ENCODE data around the gene SETD9. TPM values are rescaled to one million over a fixed set of nuclear protein-coding genes. Genes with fewer than 3 reads are reported as not detected.

The SETD9 gene
- total and polyA plus RNA-seq, 9 of the 15 experiments (the other 6 are each of a cell fraction or from before 2014, with no cell fraction given): 10.8 to 32.6 (median 19.8) TPM

DNA sequence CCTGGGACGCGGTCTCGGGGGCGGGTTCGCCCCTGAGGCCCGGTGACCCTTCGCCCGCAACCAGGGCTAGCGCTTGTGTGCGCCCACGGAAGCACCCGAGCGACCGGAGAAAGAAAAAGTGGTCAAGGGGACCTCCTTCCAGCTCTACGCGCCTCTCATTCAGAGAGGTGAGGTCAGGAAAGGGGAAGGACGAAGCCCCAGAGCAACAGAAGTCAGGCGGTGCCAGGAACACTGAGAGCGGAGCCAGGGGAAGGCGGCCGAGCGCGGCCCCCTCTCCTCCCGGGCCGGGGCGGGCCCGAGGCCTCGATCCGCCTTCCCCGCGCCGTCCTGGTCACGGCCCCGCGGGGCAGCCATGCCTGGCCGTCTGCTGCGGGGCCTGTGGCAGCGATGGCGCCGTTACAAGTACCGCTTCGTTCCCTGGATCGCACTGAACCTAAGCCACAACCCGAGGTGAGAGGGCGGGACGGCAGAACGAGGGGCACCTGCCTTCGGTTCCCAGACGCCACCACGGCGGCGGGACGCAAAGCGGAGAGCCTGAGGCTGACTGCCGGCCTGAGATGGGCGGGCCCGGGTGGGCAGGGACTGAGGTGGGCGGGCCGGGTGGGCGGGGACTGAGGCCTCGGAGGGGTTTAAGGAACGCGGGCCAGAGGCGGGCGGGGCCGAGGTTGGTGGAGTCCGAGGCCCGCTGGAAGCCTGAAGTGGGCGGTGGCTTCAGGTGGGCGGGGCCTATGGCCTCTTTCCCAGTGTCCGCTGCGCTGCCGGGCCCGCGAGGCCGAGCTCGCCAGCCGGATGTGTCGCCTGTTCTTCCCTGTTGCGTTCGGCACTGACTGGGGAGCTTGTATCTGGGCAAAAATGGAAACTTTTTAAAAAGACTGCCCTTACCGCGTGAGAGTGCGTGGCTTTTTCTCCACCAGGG is at the start of gene SETD9 (continued):
- TF ChIP-seq, protein P1, sequence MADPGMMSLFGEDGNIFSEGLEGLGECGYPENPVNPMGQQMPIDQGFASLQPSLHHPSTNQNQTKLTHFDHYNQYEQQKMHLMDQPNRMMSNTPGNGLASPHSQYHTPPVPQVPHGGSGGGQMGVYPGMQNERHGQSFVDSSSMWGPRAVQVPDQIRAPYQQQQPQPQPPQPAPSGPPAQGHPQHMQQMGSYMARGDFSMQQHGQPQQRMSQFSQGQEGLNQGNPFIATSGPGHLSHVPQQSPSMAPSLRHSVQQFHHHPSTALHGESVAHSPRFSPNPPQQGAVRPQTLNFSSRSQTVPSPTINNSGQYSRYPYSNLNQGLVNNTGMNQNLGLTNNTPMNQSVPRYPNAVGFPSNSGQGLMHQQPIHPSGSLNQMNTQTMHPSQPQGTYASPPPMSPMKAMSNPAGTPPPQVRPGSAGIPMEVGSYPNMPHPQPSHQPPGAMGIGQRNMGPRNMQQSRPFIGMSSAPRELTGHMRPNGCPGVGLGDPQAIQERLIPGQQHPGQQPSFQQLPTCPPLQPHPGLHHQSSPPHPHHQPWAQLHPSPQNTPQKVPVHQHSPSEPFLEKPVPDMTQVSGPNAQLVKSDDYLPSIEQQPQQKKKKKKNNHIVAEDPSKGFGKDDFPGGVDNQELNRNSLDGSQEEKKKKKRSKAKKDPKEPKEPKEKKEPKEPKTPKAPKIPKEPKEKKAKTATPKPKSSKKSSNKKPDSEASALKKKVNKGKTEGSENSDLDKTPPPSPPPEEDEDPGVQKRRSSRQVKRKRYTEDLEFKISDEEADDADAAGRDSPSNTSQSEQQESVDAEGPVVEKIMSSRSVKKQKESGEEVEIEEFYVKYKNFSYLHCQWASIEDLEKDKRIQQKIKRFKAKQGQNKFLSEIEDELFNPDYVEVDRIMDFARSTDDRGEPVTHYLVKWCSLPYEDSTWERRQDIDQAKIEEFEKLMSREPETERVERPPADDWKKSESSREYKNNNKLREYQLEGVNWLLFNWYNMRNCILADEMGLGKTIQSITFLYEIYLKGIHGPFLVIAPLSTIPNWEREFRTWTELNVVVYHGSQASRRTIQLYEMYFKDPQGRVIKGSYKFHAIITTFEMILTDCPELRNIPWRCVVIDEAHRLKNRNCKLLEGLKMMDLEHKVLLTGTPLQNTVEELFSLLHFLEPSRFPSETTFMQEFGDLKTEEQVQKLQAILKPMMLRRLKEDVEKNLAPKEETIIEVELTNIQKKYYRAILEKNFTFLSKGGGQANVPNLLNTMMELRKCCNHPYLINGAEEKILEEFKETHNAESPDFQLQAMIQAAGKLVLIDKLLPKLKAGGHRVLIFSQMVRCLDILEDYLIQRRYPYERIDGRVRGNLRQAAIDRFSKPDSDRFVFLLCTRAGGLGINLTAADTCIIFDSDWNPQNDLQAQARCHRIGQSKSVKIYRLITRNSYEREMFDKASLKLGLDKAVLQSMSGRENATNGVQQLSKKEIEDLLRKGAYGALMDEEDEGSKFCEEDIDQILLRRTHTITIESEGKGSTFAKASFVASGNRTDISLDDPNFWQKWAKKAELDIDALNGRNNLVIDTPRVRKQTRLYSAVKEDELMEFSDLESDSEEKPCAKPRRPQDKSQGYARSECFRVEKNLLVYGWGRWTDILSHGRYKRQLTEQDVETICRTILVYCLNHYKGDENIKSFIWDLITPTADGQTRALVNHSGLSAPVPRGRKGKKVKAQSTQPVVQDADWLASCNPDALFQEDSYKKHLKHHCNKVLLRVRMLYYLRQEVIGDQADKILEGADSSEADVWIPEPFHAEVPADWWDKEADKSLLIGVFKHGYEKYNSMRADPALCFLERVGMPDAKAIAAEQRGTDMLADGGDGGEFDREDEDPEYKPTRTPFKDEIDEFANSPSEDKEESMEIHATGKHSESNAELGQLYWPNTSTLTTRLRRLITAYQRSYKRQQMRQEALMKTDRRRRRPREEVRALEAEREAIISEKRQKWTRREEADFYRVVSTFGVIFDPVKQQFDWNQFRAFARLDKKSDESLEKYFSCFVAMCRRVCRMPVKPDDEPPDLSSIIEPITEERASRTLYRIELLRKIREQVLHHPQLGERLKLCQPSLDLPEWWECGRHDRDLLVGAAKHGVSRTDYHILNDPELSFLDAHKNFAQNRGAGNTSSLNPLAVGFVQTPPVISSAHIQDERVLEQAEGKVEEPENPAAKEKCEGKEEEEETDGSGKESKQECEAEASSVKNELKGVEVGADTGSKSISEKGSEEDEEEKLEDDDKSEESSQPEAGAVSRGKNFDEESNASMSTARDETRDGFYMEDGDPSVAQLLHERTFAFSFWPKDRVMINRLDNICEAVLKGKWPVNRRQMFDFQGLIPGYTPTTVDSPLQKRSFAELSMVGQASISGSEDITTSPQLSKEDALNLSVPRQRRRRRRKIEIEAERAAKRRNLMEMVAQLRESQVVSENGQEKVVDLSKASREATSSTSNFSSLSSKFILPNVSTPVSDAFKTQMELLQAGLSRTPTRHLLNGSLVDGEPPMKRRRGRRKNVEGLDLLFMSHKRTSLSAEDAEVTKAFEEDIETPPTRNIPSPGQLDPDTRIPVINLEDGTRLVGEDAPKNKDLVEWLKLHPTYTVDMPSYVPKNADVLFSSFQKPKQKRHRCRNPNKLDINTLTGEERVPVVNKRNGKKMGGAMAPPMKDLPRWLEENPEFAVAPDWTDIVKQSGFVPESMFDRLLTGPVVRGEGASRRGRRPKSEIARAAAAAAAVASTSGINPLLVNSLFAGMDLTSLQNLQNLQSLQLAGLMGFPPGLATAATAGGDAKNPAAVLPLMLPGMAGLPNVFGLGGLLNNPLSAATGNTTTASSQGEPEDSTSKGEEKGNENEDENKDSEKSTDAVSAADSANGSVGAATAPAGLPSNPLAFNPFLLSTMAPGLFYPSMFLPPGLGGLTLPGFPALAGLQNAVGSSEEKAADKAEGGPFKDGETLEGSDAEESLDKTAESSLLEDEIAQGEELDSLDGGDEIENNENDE (IDR thresholded peaks at IDR 0.05; ENCODE audit: low read depth, low read length): no peak
- TF ChIP-seq ZNF561 (CRISPR knock-in tag; conservative IDR thresholded peaks at IDR 0.05) (no peak), KDM1A (IDR thresholded peaks at IDR 0.05) (no peak), TSC22D4 (tag; IDR thresholded peaks at IDR 0.05) (no peak), MXD1 (CRISPR knock-in tag; IDR thresholded peaks at IDR 0.05; ENCODE audit: borderline replicate concordance, poor library complexity, severe bottlenecking) (peak; percentile 43), PYGO2 (tag; IDR thresholded peaks at IDR 0.05) (no peak)
- TF ChIP-seq, protein P2, sequence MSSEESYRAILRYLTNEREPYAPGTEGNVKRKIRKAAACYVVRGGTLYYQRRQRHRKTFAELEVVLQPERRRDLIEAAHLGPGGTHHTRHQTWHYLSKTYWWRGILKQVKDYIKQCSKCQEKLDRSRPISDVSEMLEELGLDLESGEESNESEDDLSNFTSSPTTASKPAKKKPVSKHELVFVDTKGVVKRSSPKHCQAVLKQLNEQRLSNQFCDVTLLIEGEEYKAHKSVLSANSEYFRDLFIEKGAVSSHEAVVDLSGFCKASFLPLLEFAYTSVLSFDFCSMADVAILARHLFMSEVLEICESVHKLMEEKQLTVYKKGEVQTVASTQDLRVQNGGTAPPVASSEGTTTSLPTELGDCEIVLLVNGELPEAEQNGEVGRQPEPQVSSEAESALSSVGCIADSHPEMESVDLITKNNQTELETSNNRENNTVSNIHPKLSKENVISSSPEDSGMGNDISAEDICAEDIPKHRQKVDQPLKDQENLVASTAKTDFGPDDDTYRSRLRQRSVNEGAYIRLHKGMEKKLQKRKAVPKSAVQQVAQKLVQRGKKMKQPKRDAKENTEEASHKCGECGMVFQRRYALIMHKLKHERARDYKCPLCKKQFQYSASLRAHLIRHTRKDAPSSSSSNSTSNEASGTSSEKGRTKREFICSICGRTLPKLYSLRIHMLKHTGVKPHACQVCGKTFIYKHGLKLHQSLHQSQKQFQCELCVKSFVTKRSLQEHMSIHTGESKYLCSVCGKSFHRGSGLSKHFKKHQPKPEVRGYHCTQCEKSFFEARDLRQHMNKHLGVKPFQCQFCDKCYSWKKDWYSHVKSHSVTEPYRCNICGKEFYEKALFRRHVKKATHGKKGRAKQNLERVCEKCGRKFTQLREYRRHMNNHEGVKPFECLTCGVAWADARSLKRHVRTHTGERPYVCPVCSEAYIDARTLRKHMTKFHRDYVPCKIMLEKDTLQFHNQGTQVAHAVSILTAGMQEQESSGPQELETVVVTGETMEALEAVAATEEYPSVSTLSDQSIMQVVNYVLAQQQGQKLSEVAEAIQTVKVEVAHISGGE (CRISPR knock-in tag; IDR thresholded peaks at IDR 0.05): peak in 1 of 3 experiments; percentile 64; a peak in 1 of 6 replicates

Measured in K562 (cell line).